ENCODE measurements around the gene HGS. TPM values are rescaled to one million over a fixed set of nuclear protein-coding genes. Genes with fewer than 3 reads are reported as not detected.

HGS gene
- total RNA-seq, 4 donors from 2014 or later, result 35.4 to 79.5 (median 60.5) TPM

DNA sequence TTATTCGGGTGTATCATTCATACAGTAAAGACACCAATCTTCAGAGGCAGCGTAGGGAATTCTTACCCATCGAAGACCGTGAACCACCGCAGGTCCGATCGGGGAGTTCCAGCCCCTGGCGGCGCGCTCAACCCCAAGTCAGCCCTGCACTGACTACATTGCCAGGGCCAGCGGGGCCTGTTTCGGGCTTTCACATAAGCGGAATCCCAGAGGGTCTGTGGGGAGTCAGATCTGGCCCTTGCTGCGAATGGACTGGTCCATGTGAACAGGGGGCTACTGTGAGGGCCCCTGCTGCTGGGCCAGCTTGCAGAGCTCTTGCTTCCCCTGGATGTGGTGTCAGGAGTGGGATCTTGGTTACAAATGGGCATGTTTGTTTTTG, 35.1 kb upstream of the HGS start:
- TF ChIP-seq, protein P1, sequence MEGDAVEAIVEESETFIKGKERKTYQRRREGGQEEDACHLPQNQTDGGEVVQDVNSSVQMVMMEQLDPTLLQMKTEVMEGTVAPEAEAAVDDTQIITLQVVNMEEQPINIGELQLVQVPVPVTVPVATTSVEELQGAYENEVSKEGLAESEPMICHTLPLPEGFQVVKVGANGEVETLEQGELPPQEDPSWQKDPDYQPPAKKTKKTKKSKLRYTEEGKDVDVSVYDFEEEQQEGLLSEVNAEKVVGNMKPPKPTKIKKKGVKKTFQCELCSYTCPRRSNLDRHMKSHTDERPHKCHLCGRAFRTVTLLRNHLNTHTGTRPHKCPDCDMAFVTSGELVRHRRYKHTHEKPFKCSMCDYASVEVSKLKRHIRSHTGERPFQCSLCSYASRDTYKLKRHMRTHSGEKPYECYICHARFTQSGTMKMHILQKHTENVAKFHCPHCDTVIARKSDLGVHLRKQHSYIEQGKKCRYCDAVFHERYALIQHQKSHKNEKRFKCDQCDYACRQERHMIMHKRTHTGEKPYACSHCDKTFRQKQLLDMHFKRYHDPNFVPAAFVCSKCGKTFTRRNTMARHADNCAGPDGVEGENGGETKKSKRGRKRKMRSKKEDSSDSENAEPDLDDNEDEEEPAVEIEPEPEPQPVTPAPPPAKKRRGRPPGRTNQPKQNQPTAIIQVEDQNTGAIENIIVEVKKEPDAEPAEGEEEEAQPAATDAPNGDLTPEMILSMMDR (IDR thresholded peaks at IDR 0.05; ENCODE audit: low read depth), result no peak

DNA sequence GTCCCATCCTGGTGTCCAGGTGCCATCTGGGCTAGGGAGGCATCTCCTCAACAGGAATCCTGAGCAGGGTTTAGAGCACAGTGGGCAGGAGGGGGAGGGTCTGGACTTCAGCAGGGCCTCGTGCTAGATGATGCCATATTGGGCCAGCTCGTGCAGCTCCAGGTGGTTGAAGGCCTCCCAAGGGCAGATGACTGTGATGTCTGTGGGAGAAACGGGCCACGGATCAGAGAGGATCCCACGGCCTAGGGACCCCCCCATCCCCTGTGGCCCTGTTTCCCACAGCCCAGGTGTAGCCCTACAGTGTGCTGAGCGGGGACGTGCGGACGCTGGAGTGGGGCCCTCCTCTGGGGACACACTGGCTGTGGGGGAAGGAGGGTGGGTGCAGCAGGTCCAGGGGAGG, 32.9 kb upstream of the HGS start:
- TF ChIP-seq, protein P1 (IDR thresholded peaks at IDR 0.05; ENCODE audit: low read depth), result no peak

DNA sequence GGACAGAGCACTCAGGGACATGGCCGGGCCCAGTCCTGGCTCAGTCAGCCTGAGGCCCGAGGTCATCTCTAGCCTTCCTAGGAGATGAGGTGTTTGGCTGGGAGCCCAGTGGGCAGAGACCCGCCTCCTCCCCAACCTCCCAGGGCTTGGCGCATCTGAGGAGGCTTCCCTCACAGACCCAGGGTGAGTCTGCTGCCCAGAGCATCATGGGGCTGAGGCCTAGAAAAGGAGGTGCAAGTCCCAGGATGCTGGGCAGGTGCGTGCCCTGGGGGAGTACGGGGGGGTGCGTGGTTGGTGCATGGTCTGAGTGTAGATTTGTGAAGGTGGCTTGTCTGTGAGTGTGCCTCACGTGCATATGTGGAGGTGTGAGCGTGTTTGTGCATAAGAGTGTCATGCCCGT, 32.1 kb upstream of the HGS start:
- TF ChIP-seq, protein P1 (IDR thresholded peaks at IDR 0.05; ENCODE audit: low read depth), result no peak

DNA sequence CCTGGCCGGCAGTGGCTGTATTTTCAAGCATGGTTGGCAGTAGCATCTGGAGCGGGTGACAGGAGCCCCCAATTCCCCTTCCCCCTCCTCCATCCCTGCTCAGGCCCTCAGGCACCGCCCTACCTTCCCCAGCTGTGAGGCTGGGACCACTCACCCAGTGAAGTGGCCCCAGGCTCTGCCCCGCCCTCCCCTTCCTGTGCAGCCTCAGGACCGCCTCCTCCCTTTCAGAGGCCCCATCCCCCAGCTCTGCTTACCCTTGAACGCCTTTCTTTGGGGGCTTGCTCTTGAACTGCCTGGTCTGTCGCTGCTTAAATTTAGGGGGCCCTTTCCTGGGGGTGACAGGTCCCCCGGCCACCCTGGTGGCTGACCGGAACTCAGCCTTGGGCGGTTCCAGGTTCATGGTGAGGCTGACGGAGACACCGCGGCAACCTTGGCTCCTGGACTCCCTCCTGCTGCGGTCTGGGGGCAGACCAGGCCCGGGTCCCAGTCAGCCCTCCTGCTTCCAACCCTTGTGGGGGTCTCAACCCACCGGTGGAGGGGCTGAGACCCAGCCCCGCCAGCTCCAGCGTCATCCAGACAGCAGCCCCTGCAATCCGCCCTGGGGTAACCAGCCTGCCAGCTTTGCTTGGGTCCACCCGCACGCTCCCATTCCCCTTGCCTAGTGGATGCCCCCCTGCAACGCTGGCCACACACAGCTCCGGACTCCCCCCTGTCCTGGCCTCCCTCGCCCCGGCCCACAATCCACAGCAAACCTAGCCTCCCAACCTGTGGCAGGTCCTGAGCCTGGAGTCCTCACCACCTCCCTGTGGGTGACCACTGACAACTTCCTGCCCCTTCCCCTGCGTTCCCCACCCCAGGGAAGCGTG, 30.7 kb upstream of the HGS start:
- TF ChIP-seq, protein P1 (IDR thresholded peaks at IDR 0.05; ENCODE audit: low read depth), result no peak

DNA sequence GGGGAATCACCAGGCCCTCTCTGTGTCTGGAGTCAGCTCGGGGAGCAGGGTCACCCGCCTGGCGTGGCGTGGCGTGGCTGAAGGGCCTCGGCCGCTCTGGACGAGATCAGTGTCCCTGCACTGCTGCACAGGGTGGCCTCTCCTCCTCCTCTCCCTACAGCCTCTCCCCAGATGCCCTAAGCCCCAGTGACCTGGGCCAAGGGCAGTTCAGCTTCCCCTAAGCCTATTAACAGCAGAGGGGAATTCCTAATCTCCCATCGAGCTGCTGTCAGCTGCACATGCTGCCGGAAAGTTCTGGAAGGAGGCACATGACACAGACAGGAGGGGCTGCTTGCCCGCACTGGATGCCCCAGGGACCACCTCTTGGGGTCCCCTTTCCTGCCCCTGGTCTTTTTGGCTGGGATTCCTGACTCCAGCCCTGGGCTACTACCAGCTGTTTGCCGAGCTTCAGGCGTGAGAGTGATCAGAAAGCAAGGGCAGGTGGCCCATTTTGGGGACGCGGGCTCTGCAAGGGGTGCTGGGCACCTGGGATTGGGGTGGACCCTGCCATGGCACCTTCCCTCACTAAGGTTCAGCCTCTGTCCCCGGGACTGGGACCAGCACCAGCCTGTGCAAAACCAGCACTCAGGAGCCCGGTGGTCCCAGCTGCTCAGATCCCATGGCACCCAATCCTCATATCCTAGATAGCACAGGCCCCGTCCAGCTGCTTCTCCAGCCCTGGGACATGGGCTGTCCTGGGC, 28.3 kb upstream of the HGS start:
- TF ChIP-seq, protein P1 (IDR thresholded peaks at IDR 0.05; ENCODE audit: low read depth), result no peak

DNA sequence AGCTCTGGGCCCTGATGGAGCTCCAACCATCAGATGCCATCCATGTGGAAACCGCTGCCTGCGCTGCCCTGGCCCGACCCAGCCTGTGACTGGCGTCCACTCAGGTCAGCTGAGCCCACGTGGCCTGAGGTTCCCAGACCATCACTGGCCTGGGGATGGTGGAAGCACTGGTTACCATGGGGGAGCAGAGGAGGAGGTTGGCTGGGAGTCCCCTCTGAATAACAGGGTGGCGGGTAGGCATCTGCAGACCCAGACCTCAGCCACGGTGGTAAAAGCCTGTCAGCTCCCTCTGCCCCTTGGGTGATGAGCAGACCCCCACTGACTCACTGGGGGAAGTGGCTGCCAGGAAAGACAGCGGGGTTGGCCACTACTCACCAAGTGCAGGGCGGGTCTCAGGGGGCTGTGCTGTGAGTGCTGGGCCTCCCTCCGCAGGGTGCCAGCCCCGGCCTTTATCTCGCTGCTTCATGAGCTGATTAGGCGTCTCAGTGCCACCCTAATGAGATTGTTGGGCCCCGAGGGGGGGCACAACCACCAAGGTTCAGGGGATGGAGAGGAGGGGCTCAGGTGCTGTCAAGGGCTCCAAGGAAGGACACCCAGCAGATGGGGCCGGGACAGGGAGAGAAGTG, 27.6 kb upstream of the HGS start, which contains the start of gene PDE6G:
PDE6G (minus strand) TSS at position 425 of the 626 bp plus-strand sequence. CDS start 3,237 bp downstream, outside the sequence.
- TF ChIP-seq, protein P1 (IDR thresholded peaks at IDR 0.05; ENCODE audit: low read depth), result no peak

DNA sequence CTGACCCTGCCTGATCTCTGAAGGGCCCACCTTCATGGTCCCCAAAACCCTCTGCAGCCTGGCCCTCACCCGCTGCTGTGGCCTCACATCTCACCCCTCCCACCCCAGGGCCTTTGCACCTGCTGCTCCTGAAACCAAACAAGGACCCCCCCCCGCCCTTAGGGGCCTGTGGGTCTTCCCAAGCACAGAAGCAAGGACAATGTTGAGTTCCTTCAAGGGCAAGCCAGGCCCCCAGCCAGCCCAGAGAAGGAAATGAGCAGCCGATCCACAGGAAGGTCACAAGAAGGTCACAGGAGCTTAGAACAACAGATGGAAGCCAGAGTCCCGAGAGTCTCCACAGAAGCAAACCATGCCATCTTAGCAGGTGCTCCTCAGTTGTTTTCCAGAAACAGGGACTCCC, 27.0 kb upstream of the HGS start:
- TF ChIP-seq, protein P1 (IDR thresholded peaks at IDR 0.05; ENCODE audit: low read depth), result no peak

Measured in subcutaneous adipose tissue (tissue), 4 donors.